Fibroblast of the aortic adventitia (primary cell): ENCODE data around the gene HEATR5A. TPM values are rescaled to one million over a fixed set of nuclear protein-coding genes. Genes with fewer than 3 reads are reported as not detected.
A peak's percentile ranks its signal among the peaks of the same experiment; 100 is the strongest.
"Not testable (repeated sequence)": the region's sequence is repeated elsewhere in the genome, so short reads cannot be mapped to it uniquely, and the experiment has no call there.

Experiments
- DNase-seq: peaks from one replicate; pipeline ENCODE4 v3.0.0-alpha.2; 2010; ENCODE audit warnings: low read depth
- H3K4me3 ChIP-seq: 2 replicates; pipeline ENCODE4 v1.5.1; 2011; ENCODE audit warnings: low read depth, mild to moderate bottlenecking, control low read depth, low read length, moderate library complexity
- CTCF ChIP-seq: IDR thresholded peaks from 2 replicates; pipeline ENCODE4 v1.5.1; 2011; ENCODE audit warnings: mild to moderate bottlenecking, low read length, control low read depth, inconsistent platforms; ENCODE audit not compliant: insufficient read depth
- total RNA-seq: library from RNA; depleted of rRNA; stranded (reverse); fragments of >200 nt; gene quantifications from 2 replicates; pipeline ENCODE4 v1.2.3, GENCODE V29; 2012; ENCODE audit warnings: low replicate concordance

Gene HEATR5A
- total RNA-seq: 52.4 and 66.8 TPM in 2 replicates

DNA sequence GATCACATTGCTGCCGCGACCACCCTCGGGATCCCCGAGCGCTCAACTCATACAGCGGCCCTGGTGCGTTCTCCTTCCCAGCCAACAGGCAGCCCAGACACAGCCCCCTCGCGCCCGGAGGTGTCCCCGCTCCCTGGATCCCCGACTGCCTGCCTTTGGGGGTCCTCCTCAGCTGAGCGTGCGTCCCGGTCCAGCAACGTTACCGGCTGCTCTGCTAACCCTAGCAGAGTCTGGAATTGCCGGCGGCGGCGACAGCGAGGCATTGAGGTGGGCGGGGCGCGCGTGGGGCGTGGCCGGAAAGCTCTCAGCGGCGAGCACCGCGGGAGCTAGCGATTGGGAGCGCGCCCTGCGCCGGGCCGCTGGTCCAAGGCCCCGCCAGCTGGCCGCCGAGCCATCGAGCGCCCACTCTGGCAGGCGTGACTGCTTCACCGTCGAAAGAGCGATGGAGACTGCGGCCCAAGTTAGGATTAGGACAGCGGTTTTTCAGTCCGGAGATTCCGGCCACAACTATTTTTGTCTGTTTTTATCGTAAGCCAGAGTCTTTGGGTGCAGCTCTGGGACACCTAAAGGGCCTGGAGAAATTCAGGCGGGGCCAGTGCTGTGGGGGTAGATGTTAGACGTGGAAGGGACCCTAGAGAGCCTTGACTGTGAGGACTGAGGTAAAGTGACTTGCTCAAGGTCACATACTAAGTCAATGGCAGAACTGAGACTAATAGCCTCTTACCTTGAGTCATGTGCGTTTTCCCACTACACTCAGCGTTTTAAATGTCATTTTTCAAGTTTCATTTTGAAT lies at the start of gene HEATR5A:
Gene HEATR5A, minus strand, starts transcription at position 232 of the 793 bp plus-strand sequence. CDS start 17,575 bp downstream, outside the sequence.
- H3K4me3 ChIP-seq: peak within 1 kb of the TSS; percentile 98
- peak; percentile 21 for TF ChIP-seq CTCF
- DNase-seq: peak; percentile 93

DNA sequence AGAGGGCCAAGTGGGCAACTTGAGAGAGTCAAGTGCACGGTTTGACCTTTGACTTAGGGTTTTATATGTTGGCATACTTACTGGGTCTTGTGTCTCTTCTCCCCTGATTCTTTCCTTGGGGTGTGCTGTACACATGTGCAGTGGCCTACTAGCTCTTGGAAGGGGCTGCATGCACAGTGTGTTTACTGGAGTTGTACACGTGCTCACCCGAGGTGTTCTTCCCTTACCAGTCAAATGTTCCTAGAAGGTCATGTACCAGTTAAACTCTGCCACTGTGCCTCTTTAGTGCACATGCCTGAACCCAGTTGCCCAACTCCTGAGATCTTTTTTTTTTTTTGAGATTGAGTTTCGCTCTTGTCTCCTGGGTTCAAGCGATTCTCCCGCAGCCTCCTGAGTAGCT lies 46.2 kb upstream of the HEATR5A start:
- TF ChIP-seq CTCF: no peak
- no peak overlapping the region for H3K4me3 ChIP-seq
- DNase-seq: no peak

GRCh38 chr14:31465111-31465510 lies 44.8 kb upstream of the HEATR5A start:
- H3K4me3 ChIP-seq: no peak overlapping the region
- DNase-seq: peak; percentile 83
- TF ChIP-seq CTCF: no peak

- not testable (repeated sequence) for H3K4me3 ChIP-seq, DNase-seq
Measured at GRCh38 chr14:31462450-31462849, 42.1 kb upstream of the HEATR5A start.

DNA sequence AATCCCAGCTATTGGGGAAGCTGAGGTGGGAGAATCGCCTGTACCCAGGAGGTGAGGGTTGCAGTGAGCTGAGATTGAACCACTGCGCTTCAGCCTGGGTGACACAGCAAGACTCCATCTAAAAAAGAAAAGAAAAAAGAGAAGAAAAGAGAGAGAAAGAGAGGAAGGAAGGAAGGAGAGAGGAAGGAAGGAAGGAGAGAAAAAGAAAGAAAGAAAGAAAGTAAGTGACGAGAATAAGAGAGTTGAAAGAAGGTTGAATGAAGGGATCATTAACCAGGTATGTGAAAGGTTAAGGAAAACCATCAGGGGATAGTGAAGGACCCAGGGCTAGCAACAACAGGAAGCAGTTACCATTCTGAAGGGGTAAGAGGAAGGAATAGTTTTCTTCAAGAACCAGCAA lies 41.2 kb upstream of the HEATR5A start:
- DNase-seq: no peak
- no peak overlapping the region for H3K4me3 ChIP-seq
- TF ChIP-seq CTCF: no peak

- TF ChIP-seq CTCF: no peak
- H3K4me3 ChIP-seq: peak overlapping the region; percentile 23
- no peak for DNase-seq
Measured at GRCh38 chr14:31457665-31458659, 37.6 kb upstream of the HEATR5A start.
